GM18868 (cell line): ENCODE measurements around the gene CDH5.
"Not testable (repeated sequence)": the region's sequence is repeated elsewhere in the genome, so short reads cannot be mapped to it uniquely, and the experiment has no call there.

Experiments
- ATAC-seq: cut with Tn5 transposase; IDR thresholded peaks from one replicate; pipeline ENCODE4 v1.9.1; 2021; ENCODE audit warnings: mild to moderate bottlenecking, moderate library complexity; ENCODE audit not compliant: unreplicated experiment

Gene CDH5

DNA sequence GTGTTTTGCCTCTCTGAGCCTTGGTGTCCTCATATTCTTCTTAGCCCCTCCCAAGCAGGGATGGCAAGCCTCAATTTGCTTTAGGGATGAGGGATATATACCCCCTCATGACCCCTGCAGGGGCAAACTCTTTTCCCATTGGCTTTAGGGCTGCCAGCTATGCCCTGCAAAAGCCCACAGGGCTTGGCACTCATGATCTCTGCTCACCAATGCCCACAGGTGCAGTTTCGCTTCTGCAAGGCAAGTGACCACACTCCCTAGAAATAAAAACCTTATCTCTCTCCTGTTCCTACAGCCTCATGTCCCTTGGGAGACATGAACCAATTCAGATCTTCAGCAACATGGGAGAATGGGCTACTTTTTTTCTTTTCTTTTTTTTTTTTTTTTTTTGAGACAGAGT lies 69.4 kb downstream of the CDH5 start:
- ATAC-seq, result no peak

DNA sequence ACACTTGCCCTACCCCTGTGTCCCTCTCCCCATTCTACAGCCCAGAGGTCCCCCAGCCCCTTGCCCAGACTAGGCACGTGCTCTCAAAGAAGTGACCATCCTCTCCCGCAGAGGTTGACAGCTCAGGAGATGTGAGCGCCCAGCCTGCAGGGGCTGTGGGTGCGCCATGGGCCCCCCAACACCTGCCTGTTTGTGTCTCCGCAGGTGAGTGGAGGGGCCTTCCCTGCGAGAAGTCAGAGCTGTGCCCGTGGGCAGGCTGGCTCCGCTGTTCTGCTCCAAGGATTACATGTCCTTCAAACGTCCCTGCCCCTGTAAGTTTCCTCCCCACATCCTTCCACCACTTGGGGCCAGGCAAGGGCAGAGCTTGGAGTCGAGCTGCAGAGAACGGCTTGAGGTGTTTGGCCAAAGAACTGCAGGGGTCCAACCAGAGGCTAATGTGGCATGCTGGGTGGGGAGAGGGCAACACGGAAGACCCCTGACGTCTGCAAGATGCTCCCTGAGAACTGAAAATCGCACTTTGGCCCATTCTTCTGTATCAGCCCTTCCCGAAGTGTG lies 71.0 kb downstream of the CDH5 start:
- no peak for ATAC-seq

DNA sequence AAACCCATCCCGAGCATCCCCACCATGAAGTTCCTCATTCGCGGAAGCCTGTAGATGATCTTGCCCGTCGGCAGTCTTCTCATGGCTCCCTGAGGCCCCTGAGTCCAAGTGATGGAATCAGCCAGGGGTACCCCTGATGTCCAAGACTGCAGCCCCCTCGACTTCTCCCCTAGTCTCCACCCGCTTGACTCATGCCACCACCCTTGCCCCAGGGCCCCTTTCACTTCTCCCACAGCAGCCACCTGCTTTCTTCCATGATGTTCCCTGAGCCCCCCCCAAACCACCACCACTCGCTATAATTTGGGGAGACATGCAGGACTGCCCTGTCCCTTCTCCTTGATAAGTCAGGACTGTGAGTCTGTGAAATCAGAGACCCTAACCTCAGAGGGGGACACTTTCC lies 72.0 kb downstream of the CDH5 start:
- ATAC-seq, result no peak

- ATAC-seq, result no peak
These were observed 72.7 kb downstream of the CDH5 start for GRCh38 chr16:66439051-66439730.

DNA sequence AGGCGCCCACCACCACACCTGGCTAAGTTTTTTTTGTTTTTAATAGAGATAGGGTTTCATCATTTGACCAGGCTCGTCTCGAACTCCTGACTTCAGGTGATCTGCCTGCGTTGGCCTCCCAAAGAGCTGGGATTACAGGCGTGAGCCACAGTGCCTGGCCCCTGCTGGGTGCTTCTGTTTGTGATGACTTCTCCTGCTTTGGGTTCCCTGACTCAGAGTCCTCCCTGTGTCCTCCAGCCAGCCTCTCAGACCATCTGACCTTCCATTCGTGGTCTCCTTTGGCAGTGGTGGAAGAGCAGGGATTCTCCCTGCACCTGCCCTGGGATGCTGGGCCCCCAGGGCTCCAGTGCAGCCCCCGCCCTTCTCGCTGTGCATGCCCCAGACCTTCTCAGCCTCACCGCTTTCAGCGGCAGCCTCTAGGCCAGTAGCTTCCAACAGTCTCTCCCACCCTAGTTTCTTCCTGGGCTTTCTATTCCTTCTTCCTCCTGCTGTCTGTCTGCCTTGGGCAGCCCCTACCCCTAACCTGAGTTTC lies 73.8 kb downstream of the CDH5 start:
- no peak for ATAC-seq

- no peak for ATAC-seq
These were observed 74.5 kb downstream of the CDH5 start for GRCh38 chr16:66440970-66441369.

DNA sequence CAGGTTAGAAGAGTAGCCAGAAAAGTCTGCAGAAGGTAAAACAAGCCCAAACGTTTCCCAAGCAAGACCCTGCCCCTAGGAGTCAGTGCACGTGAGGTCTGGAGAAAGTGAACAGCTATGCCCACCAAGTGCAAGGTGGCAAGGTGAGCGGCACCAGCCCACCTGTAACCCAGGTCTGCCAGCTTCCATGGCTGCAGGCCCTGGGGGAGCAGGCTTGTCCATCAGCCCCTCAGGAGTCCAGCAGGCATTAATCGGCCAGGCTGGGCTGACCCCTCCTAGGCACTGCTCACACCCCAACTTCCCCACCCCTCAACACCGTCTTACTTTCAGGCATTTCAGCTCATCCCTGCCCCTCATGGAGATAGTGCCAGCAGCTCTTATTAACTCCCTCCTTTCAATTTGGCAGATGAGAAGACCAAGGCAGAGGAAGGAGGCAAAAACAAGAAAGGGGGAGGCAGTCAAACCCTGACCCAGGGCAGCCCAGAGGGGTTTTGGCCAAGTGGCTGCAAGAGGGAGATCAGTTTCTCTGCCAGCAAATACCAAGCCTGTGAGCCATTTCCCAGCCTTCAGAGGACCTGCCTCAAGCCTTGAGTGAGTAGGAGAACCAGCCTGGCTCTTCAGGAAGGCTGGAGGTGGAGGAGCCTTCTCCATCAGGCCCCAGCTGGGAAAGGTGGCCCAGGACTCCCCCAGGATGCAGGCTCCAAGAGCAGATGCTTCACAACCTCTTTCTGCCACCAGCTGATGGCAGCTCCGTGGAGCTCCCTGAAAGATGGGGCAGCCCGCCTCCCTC lies 75.3 kb downstream of the CDH5 start:
- no peak for ATAC-seq

GRCh38 chr16:66442502-66443268 lies 76.2 kb downstream of the CDH5 start:
- no peak for ATAC-seq

- no peak for ATAC-seq
These were observed 76.8 kb downstream of the CDH5 start for GRCh38 chr16:66443269-66443652.

DNA sequence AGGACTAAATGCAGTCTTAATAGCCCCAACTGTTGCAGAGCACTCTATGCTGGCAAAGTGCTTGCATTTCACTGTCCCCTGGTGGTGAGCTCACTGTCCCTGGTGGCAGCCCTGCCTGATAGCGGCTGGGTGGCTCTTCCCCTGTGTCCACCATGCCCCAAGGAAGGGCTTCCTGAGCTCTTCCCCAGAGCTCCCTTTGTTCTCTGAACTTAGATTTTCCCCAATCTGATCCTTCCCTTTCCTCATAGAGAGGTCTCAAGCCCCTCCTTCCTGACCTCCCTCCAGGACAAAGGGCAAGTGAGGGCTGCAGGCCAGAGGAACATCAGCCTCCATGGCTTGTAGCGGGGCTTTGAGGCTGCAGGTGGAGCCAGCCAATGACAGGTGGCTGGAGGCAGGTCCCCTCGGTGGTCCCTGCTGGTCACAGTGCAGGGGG lies 77.6 kb downstream of the CDH5 start:
- ATAC-seq, result no peak

- no peak for ATAC-seq
These were observed 80.2 kb downstream of the CDH5 start for GRCh38 chr16:66446737-66447136.

- ATAC-seq, result no peak
These were observed 81.0 kb downstream of the CDH5 start for GRCh38 chr16:66447491-66447890.

DNA sequence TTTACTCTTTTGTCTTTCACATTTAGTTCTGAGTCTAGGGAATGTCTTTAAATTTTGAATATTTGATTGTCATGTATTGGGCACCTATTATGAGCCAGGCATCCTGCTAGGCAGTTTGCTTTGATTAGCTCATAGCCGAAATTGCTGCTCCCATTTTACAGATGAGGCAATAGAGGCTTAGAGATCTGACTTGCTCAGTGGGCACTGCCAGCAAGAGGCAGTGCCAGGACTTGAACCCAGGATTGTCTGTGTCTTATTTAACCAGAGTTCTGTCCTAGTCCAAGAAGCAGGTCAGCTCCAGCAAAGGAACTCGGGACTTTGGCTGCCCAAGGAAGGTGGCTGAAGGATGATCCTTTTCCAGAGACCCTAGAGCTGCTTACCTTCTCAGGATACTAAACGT lies 85.1 kb downstream of the CDH5 start:
- no peak for ATAC-seq

- ATAC-seq, result not testable (repeated sequence)
These were observed 86.7 kb downstream of the CDH5 start for GRCh38 chr16:66453230-66453629.
